NB4 (cell line): ENCODE measurements around the gene CAST.

Experiments
- DNase-seq: peaks from one replicate; pipeline ENCODE4 v3.0.0; 2010; ENCODE audit warnings: low read depth
- H3K4me3 ChIP-seq: one replicate; pipeline ENCODE4 v1.5.1; 2011; ENCODE audit warnings: mild to moderate bottlenecking, low read depth, low read length, moderate library complexity
- CTCF ChIP-seq: IDR thresholded peaks from one replicate; pipeline ENCODE4 v1.5.1; 2012; ENCODE audit warnings: low read depth, low read length
- MYC ChIP-seq: IDR thresholded peaks from 2 replicates; pipeline ENCODE4 v1.6.1; 2011; ENCODE audit warnings: low read depth, low read length
- POLR2A ChIP-seq: IDR thresholded peaks from 2 replicates; pipeline ENCODE4 v1.6.1; 2011; ENCODE audit warnings: mild to moderate bottlenecking; ENCODE audit not compliant: insufficient read length; ENCODE audit errors: extremely low read depth
- TF ChIP-seq, protein P1 (sequence below): IDR thresholded peaks from 2 replicates; pipeline ENCODE4 v1.6.1; 2011; ENCODE audit warnings: low read depth, low read length

Gene CAST

DNA sequence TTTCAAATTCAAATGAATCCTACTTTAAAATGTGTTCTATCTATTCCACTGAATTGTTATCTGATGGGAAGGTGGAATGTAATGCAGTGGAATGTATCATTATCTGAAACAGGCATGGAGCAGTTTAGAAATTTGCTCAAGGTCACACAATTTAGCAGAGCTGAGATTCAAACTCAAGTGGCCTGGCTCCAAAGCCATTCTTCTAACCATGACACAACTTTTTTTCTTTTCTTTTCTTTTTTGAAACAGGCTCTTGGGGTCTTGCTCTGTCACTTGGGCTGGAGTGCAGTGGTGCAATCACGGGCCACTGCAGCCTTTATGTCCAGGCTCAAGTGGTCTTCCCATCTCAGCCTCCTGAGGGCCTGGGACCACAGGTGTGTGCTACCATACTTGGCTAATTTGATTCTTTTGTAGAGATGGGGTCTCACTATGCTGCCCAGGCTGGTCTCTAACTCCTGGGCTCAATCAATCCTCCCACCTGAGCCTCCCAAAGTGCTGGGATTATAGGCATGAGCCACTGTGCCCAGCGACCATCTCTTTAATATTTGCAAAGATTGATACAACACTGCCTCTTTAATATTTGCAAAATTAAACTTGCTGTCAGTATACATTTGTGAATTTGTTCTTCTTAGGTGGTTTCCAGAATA is 50.0 kb downstream of the CAST start:
- no peak for TF ChIP-seq POLR2A
- DNase-seq: no peak
- H3K4me3 ChIP-seq: no peak overlapping the region

DNA sequence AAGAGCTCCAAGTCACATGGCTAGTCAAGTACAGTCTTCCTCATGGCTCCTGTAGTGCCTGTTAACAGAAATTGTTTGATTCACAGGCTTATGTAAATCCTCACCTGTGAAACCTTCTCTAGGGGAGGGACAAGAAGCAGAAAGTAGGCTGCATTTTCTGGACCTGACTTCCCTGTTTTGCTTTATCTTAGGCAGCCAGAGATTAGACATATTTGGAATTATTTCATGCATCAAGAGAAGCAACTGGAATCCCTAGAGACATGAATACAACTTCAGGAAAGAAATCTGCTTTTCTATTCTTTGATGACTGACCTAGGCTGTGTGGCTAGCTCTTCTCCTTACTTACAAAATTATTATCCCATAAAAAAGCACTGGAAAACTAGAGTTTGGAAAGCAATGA is 52.3 kb downstream of the CAST start:
- no peak for DNase-seq
- H3K4me3 ChIP-seq: no peak overlapping the region
- TF ChIP-seq, protein P1, sequence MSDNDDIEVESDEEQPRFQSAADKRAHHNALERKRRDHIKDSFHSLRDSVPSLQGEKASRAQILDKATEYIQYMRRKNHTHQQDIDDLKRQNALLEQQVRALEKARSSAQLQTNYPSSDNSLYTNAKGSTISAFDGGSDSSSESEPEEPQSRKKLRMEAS: no peak
- TF ChIP-seq MYC (no peak), CTCF (no peak), POLR2A (no peak)

GRCh38 chr5:96714951-96715451 is 52.8 kb downstream of the CAST start:
- peak; percentile 85 for TF ChIP-seq MYC
- TF ChIP-seq POLR2A: no peak
- TF ChIP-seq, protein P1: peak; percentile 75
- no peak for TF ChIP-seq CTCF
- H3K4me3 ChIP-seq: no peak overlapping the region
- DNase-seq: peak; percentile 71

DNA sequence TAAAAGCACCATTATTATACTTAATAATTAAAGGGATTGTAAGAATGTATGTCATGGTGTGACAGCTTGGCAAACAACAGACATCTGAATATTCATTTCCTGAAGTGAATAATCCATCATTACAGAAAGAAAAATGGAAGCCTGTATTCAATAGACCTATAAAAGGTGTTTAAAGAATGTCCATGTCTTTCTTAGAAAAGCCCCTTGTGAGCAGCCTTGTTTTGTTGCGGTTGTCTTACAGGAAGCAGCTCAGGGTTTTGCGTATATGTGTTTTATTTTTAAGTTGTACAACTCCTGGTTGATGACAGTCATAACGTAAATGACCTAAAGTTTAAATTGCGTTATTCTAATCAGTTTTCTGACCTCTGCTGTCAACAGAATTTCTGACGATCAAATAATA is 53.8 kb downstream of the CAST start:
- TF ChIP-seq CTCF (no peak), MYC (no peak), POLR2A (no peak)
- TF ChIP-seq, protein P1: no peak
- DNase-seq: no peak
- H3K4me3 ChIP-seq: no peak overlapping the region

- TF ChIP-seq, protein P1: no peak
- TF ChIP-seq MYC (no peak), CTCF (no peak), POLR2A (no peak)
- DNase-seq: no peak
Observed at GRCh38 chr5:96716716-96717115, 54.5 kb downstream of the CAST start.

DNA sequence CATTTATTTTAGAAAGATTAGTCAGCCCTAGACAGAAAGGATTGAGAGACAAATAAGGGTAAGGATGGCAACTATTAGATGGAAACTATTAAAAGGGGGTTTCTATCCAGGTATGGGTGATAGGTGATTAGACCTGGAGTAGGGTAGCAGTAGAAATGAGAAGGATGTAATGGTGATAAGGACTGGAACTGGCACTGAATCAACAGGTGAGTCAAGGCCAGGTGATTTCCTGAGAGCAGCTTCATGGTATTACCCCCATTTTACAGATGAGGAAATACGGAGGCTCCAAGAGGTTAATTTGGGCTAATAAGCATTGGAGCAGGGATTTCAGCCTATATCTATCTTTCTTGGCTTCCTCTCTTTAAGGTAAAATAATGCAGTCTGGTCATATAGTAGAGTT is 55.7 kb downstream of the CAST start:
- DNase-seq: no peak
- TF ChIP-seq MYC (no peak), CTCF (no peak), POLR2A (no peak)
- TF ChIP-seq, protein P1: no peak
- no peak overlapping the region for H3K4me3 ChIP-seq

More at GRCh38 chr5:96716716-96717115, 54.5 kb downstream of the CAST start:
- H3K4me3 ChIP-seq: no peak overlapping the region
